Spleen (tissue), 7 donors: ENCODE data around the gene DOCK1.

Experiments used
- POLR2AphosphoS5 ChIP-seq, 3 donors: sonication (generic); formaldehyde crosslinking; IDR thresholded peaks; one replicate each; pipeline ENCODE4 v1.5.1; 2017; ENCODE audit warnings: antibody characterized with exemption in 3 of 3
- TF ChIP-seq, protein P1 (sequence below), 11 experiments: fragments of 200-600 bp in 7 of 11; fragments of 450-650 bp in 4 of 11; sonication (generic) in 4 of 11; IDR thresholded peaks in 8 of 11; conservative IDR thresholded peaks in 3 of 11; 1 replicate in 7 of 11; 2 replicates in 4 of 11; pipeline versions ENCODE4 v1.4.0 to v1.8.0; 2016 to 2021; ENCODE audit warnings: antibody characterized with exemption in 11 of 11, inconsistent platforms in 4 of 11, mild to moderate bottlenecking in 1 of 11
- donor health status: DM: no; HTN: no; CAD: no; lungs with moderate emphysema.
- donor health status: DM: no; HTN: no; CAD: no.
- donor health status: DM: no; HTN: no; CAD: no.

DNA sequence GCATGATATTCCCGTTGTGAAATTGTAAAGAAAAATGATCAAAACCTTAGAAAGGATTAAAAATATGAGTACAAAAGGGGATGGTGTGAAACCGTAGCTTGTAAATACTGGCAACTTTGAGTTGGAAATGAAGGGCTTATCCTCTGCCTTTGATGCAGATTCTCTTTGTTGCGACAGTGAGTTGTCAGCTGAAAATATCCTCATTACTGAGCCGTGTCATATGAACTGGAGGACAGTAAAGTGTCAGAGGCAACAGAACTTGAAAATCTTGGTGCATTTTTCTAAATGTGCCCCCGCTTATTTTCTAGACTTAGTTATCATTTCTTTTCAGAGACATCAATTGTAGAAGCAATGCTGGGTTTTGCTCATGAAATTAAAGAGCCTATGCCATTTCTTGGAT is 473.4 kb downstream of the DOCK1 start:
- TF ChIP-seq, protein P1, sequence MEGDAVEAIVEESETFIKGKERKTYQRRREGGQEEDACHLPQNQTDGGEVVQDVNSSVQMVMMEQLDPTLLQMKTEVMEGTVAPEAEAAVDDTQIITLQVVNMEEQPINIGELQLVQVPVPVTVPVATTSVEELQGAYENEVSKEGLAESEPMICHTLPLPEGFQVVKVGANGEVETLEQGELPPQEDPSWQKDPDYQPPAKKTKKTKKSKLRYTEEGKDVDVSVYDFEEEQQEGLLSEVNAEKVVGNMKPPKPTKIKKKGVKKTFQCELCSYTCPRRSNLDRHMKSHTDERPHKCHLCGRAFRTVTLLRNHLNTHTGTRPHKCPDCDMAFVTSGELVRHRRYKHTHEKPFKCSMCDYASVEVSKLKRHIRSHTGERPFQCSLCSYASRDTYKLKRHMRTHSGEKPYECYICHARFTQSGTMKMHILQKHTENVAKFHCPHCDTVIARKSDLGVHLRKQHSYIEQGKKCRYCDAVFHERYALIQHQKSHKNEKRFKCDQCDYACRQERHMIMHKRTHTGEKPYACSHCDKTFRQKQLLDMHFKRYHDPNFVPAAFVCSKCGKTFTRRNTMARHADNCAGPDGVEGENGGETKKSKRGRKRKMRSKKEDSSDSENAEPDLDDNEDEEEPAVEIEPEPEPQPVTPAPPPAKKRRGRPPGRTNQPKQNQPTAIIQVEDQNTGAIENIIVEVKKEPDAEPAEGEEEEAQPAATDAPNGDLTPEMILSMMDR (IDR thresholded peaks at IDR 0.05 in 8 of 11, conservative IDR thresholded peaks at IDR 0.05 in 3 of 11): no peak
- TF ChIP-seq POLR2AphosphoS5 (IDR thresholded peaks at IDR 0.05): no peak
